Measurements from ENCODE around the gene NASP. TPM values are rescaled to one million over a fixed set of nuclear protein-coding genes. Genes with fewer than 3 reads are reported as not detected.

The NASP gene
- total RNA-seq, 1 experiment from 2014 or later: 514 TPM

- Histone ChIP-seq H2BK20ac (ENCODE audit: low read depth, low read length, poor library complexity, severe bottlenecking) (no peak overlapping the region), H3K23me2 (ENCODE audit: insufficient read length, low read depth, low read length, poor library complexity, severe bottlenecking) (no peaks in the 10 kb centered on the region), H2AK5ac (ENCODE audit: insufficient read length, low read length) (no peak overlapping the region), H2BK12ac (ENCODE audit: insufficient read length, low read depth, low read length) (no peak overlapping the region), H3T11ph (ENCODE audit: low read length) (no peak overlapping the region), H3K9ac (ENCODE audit: extremely low read depth, insufficient read length, low read length) (no peak overlapping the region), H3K4me2 (ENCODE audit: insufficient read depth, insufficient read length, low read length) (no peak overlapping the region), H4K8ac (replicated peaks; ENCODE audit: insufficient read length, low read depth, low read length) (no peak overlapping the region), H3K4me1 (ENCODE audit: insufficient read depth, low read length) (no peaks in the 10 kb centered on the region), H2BK5ac (ENCODE audit: insufficient read length, low read length) (no peak overlapping the region), H2AFZ (ENCODE audit: low read length) (no peak overlapping the region), H3K79me2 (ENCODE audit: insufficient read depth, low read length) (no peaks in the 10 kb centered on the region), H3K27ac (ENCODE audit: insufficient read length, low read depth, low read length) (no peak overlapping the region), H3K9me3 (ENCODE audit: control insufficient read depth, low read depth, low read length) (no peaks in the 10 kb centered on the region), H3K18ac (ENCODE audit: insufficient read length, low read depth, low read length) (no peak overlapping the region), H3K56ac (ENCODE audit: insufficient read length, low read depth, low read length) (no peak overlapping the region), H3K79me1 (ENCODE audit: insufficient read depth, low read depth, low read length, poor library complexity, severe bottlenecking) (peaks cover 5% of the 10 kb centered on the region), H3K14ac (ENCODE audit: insufficient read depth, low read length) (no peak overlapping the region), H2BK120ac (ENCODE audit: low read depth, low read length, poor library complexity, severe bottlenecking) (no peak overlapping the region), H4K91ac (ENCODE audit: insufficient read length, low read depth, low read length) (no peak overlapping the region), H2BK15ac (ENCODE audit: low read depth, low read length) (no peak overlapping the region), H3K4ac (ENCODE audit: low read depth, low read length) (no peak overlapping the region), H4K20me1 (ENCODE audit: control insufficient read depth, insufficient read depth, insufficient read length) (no peaks in the 10 kb centered on the region), H4K5ac (ENCODE audit: insufficient read length, low read depth, low read length) (no peak overlapping the region), H3K27me3 (ENCODE audit: insufficient read depth, low read length) (no peaks in the 10 kb centered on the region), H3K23ac (ENCODE audit: insufficient read length, low read depth, low read length) (no peak overlapping the region)
- Mint-ChIP-seq H3K9me3 (no peaks in the 10 kb centered on the region; a peak in 1 of 5 replicates), H3K27ac (peak overlapping the region in 1 of 3 experiments; percentile 71; a peak in 2 of 7 replicates), H3K36me3 (ENCODE audit: insufficient read depth in 1 of 3, low read depth in 3 of 3) (peaks cover 65 to 92% (median 90%) of the 10 kb centered on the region in 3 experiments), H3K4me1 (peaks cover 5 to 6% of the 10 kb centered on the region in 2 experiments; a peak in 1 of 4 replicates), H3K27me3 (ENCODE audit: low read depth) (no peaks in the 10 kb centered on the region; the same call in 1 of the 2 replicates), H3K4me3 (no peak overlapping the region)
- WGBS (ENCODE audit: extremely low coverage, insufficient read length, low lambda C conversion rate): no CpG with 5 or more reads among the region's 12 CpGs
- DNase-seq: no peak
- TF ChIP-seq CTCF (conservative IDR thresholded peaks at IDR 0.05): no peak
Observed at GRCh38 chr1:45654540-45655280, 70.9 kb downstream of the NASP start.

Data from H9 (cell line).